Upper lobe of left lung (tissue), 6 donors: ENCODE data around the gene NYAP2. TPM values are rescaled to one million over a fixed set of nuclear protein-coding genes. Genes with fewer than 3 reads are reported as not detected.

Source experiments
- ATAC-seq, 2 donors: fragments of 200-7000 bp; cut with Tn5 transposase; one replicate each; pipeline ENCODE4 v1.9.1; 2022; ENCODE audit warnings: mild to moderate bottlenecking in 2 of 2, moderate library complexity in 2 of 2; ENCODE audit not compliant: low FRiP score in 2 of 2
- DNase-seq, 2 donors: peaks; one replicate each; pipeline ENCODE4 v3.0.0-alpha.2; 2019 to 2020
- H3K27ac ChIP-seq, 4 donors: fragments of 200-600 bp; sonication (generic); one replicate each; pipeline ENCODE4 v1.5.1; 2016 to 2019
- H3K27me3 ChIP-seq, 4 donors: fragments of 200-600 bp; sonication (generic); one replicate each; pipeline ENCODE4 v1.5.1; 2017 to 2019
- H3K36me3 ChIP-seq, 4 donors: fragments of 200-600 bp; sonication (generic); one replicate each; pipeline ENCODE4 v1.5.1; 2016 to 2019
- H3K4me1 ChIP-seq, 4 donors: fragments of 200-600 bp; sonication (generic); one replicate each; pipeline ENCODE4 v1.5.1; 2018 to 2019
- H3K4me3 ChIP-seq, 4 donors: fragments of 200-600 bp; sonication (generic); one replicate each; pipeline ENCODE4 v1.5.1; 2017 to 2019; ENCODE audit warnings: mild to moderate bottlenecking in 2 of 4, moderate library complexity in 1 of 4
- H3K9me3 ChIP-seq, 4 donors: fragments of 200-600 bp; sonication (generic); one replicate each; pipeline ENCODE4 v1.5.1; 2018 to 2019
- CTCF ChIP-seq, 6 experiments: fragments of 450-650 bp in 4 of 6; fragments of 200-600 bp in 2 of 6; sonication (generic) in 2 of 6; IDR thresholded peaks; one replicate each; pipeline ENCODE4 v1.5.1; 2016 to 2019; ENCODE audit warnings: antibody characterized with exemption in 6 of 6
- EP300 ChIP-seq, 4 donors: sonication (generic); formaldehyde crosslinking; IDR thresholded peaks; one replicate each; pipeline ENCODE4 v1.5.1; 2017; ENCODE audit warnings: antibody characterized with exemption in 4 of 4, control low read depth in 2 of 4
- POLR2A ChIP-seq, 4 donors: fragments of 450-650 bp; IDR thresholded peaks; one replicate each; pipeline ENCODE4 v1.5.1; 2016 to 2017; ENCODE audit warnings: antibody characterized with exemption in 4 of 4, mild to moderate bottlenecking in 2 of 4
- POLR2AphosphoS5 ChIP-seq, 2 donors: sonication (generic); formaldehyde crosslinking; IDR thresholded peaks; one replicate each; pipeline ENCODE4 v1.5.1; 2017; ENCODE audit warnings: antibody characterized with exemption in 2 of 2
- WGBS, 2 donors: methylation state at CpG; one replicate each; pipeline ENCODE4 v1.1.5; 2017 to 2018; 5-methylcytosine and 5-hydroxymethylcytosine counted together
- total RNA-seq, 6 donors: library from RNA; depleted of rRNA in 4 of 6; stranded (reverse); fragments of >200 nt in 4 of 6; gene quantifications; one replicate each; pipeline versions ENCODE4 v1.1.0 to v1.2.1, GENCODE V29; 2016 to 2021
- donor health status: DM: no; HTN: no; CAD: no; lungs with moderate emphysema.
- donor health status: DM: no; HTN: yes; CAD: no; lungs with severe emphysema.

Gene NYAP2
- total RNA-seq, 6 donors from 2014 or later: 0.15 to 3.1 (median 1.7) TPM

- TF ChIP-seq EP300 (IDR thresholded peaks at IDR 0.05) (no peak), CTCF (IDR thresholded peaks at IDR 0.05) (no peak), POLR2AphosphoS5 (IDR thresholded peaks at IDR 0.05) (no peak), POLR2A (IDR thresholded peaks at IDR 0.05) (no peak)
- no peak overlapping the region for H3K4me3 ChIP-seq
- H3K27ac ChIP-seq: no peak overlapping the region
- H3K36me3 ChIP-seq: no peaks in the 10 kb centered on the region
- DNase-seq (no peak), ATAC-seq (no peak)
- no peaks in the 10 kb centered on the region for H3K4me1 ChIP-seq
- H3K9me3 ChIP-seq: no peaks in the 10 kb centered on the region
- no peaks in the 10 kb centered on the region for H3K27me3 ChIP-seq
- 56 to 67% methylated on average over 1 of the region's 1 CpG for WGBS, 2 donors
Observed at GRCh38 chr2:225438248-225438647, 38.7 kb downstream of the NYAP2 start.

GRCh38 chr2:225452677-225453076 lies 53.2 kb downstream of the NYAP2 start:
- TF ChIP-seq POLR2AphosphoS5 (IDR thresholded peaks at IDR 0.05) (no peak), POLR2A (IDR thresholded peaks at IDR 0.05) (no peak), EP300 (IDR thresholded peaks at IDR 0.05) (no peak), CTCF (IDR thresholded peaks at IDR 0.05) (no peak)
- Histone ChIP-seq H3K4me3 (no peak overlapping the region), H3K27ac (no peak overlapping the region), H3K9me3 (no peaks in the 10 kb centered on the region), H3K36me3 (no peaks in the 10 kb centered on the region), H3K4me1 (no peaks in the 10 kb centered on the region), H3K27me3 (no peaks in the 10 kb centered on the region)
- 79 to 90% methylated on average over 6 of the region's 6 CpGs for whole genome bisulfite sequencing, 2 donors
- ATAC-seq (no peak), DNase-seq (no peak)

GRCh38 chr2:225454412-225454811 lies 54.9 kb downstream of the NYAP2 start:
- Histone ChIP-seq H3K27ac (no peak overlapping the region), H3K4me1 (no peaks in the 10 kb centered on the region), H3K4me3 (no peak overlapping the region), H3K9me3 (no peaks in the 10 kb centered on the region), H3K27me3 (no peaks in the 10 kb centered on the region), H3K36me3 (no peaks in the 10 kb centered on the region)
- no peak for DNase-seq
- no peak for TF ChIP-seq POLR2AphosphoS5 (IDR thresholded peaks at IDR 0.05)
- no peak for TF ChIP-seq POLR2A (IDR thresholded peaks at IDR 0.05)
- no peak for TF ChIP-seq CTCF (IDR thresholded peaks at IDR 0.05)
- 95 to 96% methylated on average over 6 of the region's 6 CpGs for WGBS, 2 donors
- ATAC-seq: no peak

GRCh38 chr2:225456619-225457260 lies 57.2 kb downstream of the NYAP2 start:
- DNase-seq: no peak
- no peaks in the 10 kb centered on the region for H3K4me1 ChIP-seq
- no peak overlapping the region for H3K4me3 ChIP-seq
- TF ChIP-seq CTCF (IDR thresholded peaks at IDR 0.05): no peak
- no peak for TF ChIP-seq POLR2AphosphoS5 (IDR thresholded peaks at IDR 0.05)
- TF ChIP-seq EP300 (IDR thresholded peaks at IDR 0.05): no peak
- no peak for TF ChIP-seq POLR2A (IDR thresholded peaks at IDR 0.05)
- ATAC-seq: no peak
- H3K27ac ChIP-seq: no peak overlapping the region
- H3K27me3 ChIP-seq: no peaks in the 10 kb centered on the region
- 70 to 80% methylated on average over 6 of the region's 6 CpGs for WGBS, 2 donors
- H3K9me3 ChIP-seq: no peaks in the 10 kb centered on the region
- no peaks in the 10 kb centered on the region for H3K36me3 ChIP-seq

DNA sequence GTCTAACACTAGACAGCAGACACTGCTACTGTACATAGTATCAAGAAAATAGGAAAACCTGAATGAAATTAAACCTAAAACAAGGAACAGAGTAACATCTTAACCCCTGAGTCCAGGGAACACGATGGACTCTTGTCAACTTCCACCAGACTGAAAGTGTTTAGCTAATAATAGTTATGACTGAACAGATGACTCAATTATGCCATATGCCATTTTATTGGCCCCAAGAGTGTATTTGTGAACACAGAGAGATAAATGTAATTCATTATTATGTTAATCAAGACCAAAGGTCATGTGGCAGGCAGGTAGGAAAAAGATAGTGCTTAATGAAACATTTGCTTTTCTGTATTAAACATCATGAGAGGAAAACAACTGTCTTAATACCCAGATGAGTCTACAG lies 58.0 kb downstream of the NYAP2 start:
- no peak overlapping the region for H3K27ac ChIP-seq
- H3K27me3 ChIP-seq: no peaks in the 10 kb centered on the region
- H3K4me1 ChIP-seq: no peaks in the 10 kb centered on the region
- TF ChIP-seq POLR2A (IDR thresholded peaks at IDR 0.05): no peak
- no peak for TF ChIP-seq EP300 (IDR thresholded peaks at IDR 0.05)
- TF ChIP-seq POLR2AphosphoS5 (IDR thresholded peaks at IDR 0.05): no peak
- no peak for TF ChIP-seq CTCF (IDR thresholded peaks at IDR 0.05)
- ATAC-seq (no peak), DNase-seq (no peak)
- H3K4me3 ChIP-seq: no peak overlapping the region
- no peaks in the 10 kb centered on the region for H3K9me3 ChIP-seq
- WGBS, 2 donors: 48% methylated on average over 1 of the region's 1 CpG
- no peaks in the 10 kb centered on the region for H3K36me3 ChIP-seq
